Measurements from ENCODE around the gene TRIOBP.
"Not testable (repeated sequence)": the region's sequence is repeated elsewhere in the genome, so short reads cannot be mapped to it uniquely, and the experiment has no call there.

The TRIOBP gene

DNA sequence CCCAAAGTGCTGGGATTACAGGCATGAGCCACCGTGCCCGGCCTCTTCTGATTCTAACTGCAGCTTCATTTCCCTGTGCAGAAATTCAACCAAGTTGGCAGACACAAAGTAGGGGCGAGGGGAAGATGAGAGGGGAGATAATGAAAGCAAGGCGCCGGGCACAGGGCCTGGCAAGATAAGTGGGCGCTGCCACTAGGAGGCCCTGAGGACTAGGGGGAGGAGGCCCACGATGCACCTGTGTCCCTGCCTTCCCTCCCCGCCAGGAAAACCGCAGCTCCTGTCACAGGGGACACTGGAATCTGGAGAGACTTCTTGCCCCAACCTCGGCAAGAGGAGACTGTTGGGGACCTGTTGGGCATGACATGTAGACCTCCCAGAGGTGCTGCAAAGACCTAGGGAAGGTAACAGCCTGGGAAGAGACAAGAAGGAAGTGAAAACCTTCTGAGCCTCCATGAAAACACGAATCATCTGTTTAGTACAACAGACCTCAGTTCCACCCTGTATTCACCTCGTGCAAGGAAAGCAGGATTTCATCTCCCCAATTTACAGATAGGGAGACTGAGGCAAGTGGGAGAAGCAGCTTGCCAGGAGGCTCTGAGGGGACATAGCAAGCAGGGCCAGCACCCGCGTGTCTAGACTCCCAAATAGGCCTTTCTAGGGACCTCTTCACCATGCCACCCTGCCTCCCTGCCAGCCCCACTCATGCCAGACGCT lies 24.5 kb upstream of the TRIOBP start:
- no peak for DNase-seq

DNA sequence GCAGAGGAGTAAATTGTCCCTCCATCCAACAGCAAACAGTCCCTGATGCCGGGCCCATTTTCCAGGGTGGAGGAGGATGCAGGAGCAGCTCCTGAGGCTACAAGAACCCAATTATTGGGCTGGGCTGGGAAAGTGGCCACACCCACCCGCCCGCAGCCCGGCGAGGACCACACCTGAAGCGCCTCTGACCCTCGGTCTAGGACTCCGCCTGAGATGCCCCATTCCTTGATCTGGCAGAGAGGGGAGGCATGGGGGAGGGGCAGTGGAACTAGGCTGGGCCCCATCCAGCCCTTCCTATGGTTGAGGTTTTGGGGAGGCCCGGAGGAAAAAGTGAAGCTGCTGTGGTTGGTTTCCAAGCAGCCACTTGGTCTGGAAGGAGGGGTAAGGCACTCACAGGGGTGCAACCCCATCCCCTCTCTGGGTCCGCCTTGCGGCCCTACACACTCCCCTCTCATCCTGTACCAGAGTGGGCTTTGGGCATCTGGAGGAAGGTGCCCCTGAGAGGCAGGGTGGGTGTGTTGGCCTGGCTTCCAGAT lies 23.9 kb upstream of the TRIOBP start:
- no peak for DNase-seq

DNA sequence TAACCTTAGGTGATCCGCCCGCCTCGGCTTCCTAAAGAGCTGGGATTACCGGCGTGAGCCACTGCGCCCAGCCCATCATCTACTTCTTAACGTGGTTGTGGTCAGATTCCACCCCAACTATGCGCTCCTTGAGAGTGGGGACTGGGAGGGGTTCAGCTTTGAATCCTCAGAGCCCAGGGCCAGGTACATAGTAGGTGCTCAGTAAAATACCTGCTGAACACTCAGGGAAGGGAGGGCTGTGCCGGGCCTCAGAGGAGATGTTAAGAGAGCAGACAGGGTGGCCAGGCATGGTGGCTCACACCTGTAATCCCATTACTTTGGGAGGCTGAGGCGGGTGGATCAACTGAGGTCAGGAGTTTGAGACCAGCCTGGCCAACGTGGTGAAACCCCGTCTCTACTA lies 22.6 kb upstream of the TRIOBP start:
- DNase-seq: no peak

DNA sequence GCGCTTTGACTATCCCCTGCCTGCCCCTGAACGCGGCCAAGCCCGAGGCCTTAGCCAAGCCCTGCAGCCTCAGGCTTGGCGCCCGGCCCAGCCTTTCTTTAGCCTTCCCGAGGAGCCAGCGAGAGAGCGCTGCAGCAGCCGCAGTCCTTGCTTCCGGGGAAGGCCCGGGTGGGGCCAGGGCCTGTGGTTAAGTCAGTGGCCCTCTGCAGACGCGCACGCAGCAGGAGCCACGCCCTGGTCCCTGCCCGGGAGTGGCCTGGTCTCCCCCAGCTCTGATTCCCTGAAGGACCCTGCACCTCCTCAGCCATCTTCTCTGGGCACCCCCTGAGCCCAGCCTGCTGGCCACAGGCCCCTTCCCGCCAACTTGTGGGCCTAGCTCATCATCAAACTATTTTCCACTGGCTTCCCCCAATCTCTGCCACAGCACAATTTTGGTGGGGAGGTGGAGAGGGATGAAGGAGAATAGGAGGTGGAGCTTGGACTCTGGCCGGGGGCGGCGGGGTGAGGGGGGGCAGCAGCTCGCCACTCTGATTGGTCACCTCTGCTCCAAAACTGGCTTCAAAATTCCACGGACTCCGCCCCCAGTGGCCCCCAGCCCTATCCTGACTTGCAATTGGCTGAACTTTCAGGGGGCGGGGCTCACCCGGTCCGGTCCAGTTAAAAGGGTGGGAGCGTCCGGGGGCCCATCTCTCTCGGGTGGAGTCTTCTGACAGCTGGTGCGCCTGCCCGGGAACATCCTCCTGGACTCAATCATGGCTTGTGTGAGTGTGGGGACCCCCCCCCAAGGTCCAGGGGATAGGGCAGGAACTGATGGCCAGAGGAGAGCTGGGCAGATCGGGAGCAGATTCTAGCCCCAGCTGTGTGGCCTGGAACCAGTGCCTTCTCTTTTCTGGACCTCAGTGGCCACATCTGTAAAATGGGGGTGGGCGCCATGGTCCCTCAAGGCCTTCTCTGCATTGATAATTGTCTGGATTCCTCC lies 21.6 kb upstream of the TRIOBP start, which contains the start of gene LGALS1:
Gene LGALS1 (plus strand): TSS at position 686 of the 979 bp plus-strand sequence. CDS start 67 bp downstream, at position 753.
- DNase-seq: peak; percentile 81

GRCh38 chr22:37675930-37676735 lies 20.7 kb upstream of the TRIOBP start:
- DNase-seq: no peak

DNA sequence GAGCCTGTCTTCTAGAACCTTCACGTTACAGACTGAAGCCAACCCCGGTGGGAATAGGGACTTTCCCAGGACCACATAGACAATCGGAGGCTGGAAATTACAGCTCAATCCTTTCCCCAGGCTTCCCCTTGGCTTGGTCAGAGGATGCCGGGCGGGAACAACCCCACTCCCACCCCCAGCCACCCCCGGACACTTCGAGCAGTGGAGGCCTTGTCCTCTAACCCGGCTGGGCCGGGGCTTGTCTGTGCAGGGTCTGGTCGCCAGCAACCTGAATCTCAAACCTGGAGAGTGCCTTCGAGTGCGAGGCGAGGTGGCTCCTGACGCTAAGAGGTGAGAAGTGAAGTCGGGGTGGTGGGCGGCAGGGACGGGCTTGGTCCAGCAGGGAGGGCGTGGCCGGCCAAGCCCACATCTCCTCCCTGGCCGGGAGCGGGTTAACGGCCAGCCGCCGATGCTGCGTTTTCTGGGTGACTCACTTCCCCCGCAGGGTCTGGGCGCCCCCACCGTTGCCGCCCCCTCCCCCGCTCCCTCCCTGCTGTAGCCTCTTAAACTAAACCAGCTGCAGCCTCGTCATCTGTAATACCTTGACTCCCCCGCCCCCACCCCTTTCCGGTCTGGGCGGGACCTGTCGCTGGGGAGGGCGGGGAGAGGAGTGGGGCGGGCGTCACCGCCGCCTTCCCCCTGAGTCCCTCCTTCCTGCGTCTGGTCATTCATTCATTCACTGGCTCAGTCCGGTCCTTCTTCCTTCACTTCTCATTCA lies 19.9 kb upstream of the TRIOBP start:
- DNase-seq: peak; percentile 79

GRCh38 chr22:37677493-37677974 lies 19.3 kb upstream of the TRIOBP start:
- DNase-seq: no peak

DNA sequence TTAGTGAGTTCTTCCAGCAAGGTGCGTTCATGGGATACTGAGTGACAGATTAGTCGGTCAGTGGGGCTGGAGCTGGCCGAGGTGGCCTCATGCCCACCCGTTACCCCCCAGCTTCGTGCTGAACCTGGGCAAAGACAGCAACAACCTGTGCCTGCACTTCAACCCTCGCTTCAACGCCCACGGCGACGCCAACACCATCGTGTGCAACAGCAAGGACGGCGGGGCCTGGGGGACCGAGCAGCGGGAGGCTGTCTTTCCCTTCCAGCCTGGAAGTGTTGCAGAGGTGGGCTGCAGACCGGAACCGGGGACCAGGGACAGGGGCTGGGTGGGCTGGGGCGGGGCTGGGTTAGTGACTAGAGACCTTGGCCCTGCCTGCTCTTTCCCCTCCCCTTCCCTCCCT lies 18.5 kb upstream of the TRIOBP start:
- no peak for DNase-seq

- DNase-seq: no peak
Measured at GRCh38 chr22:37679670-37680069, 17.2 kb upstream of the TRIOBP start.

DNA sequence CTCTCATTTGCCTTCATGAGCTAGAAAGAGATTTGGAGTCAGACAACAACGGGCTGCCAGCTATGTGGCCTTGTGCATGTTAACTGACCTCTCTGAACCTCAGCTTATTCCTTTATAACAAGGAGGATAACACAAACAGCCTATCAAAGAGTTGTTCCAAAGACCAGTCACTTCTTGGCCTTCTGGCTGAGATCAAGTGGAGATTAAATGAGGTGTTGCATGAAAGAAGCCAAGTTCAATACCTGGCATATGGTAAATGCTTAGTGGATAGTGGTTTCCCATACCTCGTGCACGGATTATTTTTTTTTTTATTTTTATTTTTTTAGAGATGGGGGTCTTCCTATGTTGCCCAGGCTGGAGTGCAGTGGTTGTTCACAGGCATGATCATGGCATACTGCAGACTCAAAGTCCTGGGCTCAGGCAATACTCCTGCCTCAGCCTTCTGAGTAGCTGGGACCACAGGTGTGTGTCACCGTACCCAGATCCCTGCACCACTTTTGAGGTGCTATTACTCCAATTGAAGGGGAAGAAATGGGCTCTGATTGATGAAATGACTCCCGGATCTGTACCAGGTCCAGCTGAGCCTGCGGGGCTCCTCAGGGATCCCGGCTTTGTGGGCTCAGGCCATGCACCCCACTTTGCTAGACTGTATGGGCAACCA lies 16.5 kb upstream of the TRIOBP start:
- no peak for DNase-seq

GRCh38 chr22:37681001-37681424 lies 15.8 kb upstream of the TRIOBP start:
- DNase-seq: no peak

GRCh38 chr22:37681556-37682049 lies 15.2 kb upstream of the TRIOBP start:
- DNase-seq: no peak

GRCh38 chr22:37684803-37685615 lies 11.8 kb upstream of the TRIOBP start:
- DNase-seq: no peak

DNA sequence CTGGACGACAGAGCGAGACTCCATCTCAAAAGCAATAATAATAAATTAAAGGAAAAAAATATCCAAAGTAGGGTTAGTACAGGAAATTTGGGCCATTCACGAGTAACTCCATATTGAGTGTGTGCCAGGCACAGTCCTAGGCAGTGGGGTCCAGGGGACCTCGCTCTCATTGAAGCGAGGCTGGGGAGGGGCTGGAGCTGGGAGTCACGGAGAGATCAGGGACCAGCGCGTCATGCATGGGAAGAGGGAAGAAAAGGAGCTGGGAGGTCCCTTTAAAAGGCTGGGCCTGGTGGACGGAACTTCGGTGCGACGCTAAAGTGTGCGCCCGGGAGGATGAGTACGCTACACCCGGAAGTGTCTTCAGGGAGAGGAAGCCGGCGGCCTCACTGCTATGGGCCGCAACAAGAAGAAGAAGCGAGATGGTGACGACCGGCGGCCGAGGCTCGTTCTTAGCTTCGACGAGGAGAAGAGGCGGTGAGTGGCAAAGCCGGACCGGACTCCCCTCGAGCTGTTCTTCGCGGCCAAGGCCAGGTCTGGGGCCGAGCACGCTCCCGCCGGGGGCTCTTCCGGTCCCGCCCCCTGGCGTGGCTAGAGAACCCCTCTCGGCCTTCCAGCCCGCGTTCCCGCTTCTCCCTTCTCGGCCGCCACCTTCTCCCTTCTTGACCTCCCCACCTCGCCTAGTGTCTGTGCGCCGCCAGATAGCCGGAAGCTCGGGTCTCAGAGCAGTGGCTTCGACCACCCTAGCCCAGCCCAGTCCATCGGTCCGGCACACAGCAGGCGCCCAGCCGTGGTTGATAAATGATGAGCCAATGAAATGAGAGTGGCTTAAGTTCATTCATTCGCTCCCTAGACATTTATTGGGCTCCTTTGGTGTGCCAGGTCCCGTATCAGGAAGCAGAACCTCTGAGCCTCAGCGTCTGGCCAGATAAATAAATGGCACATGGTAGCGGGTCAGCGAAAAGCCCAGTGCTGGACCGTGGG lies 10.6 kb upstream of the TRIOBP start, which contains the start of gene NOL12:
Gene NOL12 (plus strand): TSS at position 342 of the 981 bp plus-strand sequence. CDS start 50 bp downstream, at position 392.
- peak; percentile 66 for DNase-seq

- no peak for DNase-seq
Measured at GRCh38 chr22:37690407-37690806, 6.4 kb upstream of the TRIOBP start.

GRCh38 chr22:37690901-37691504 lies 5.8 kb upstream of the TRIOBP start:
- no peak for DNase-seq

- no peak for DNase-seq
Measured at GRCh38 chr22:37692627-37693285, 4.1 kb upstream of the TRIOBP start.

- not testable (repeated sequence) for DNase-seq
Measured at GRCh38 chr22:37694131-37694530, 2.7 kb upstream of the TRIOBP start.
